ENCODE results near the gene FHL5.

Gene FHL5

GRCh38 chr6:96562886-96563285 lies at the start of gene FHL5:
FHL5 (plus strand) TSS chr6:96563128; CDS start chr6:96603614, 40,486 bp downstream.
- TF ChIP-seq CTCF (conservative IDR thresholded peaks at IDR 0.05; ENCODE audit: low read depth), result no peak
- ChIA-PET CTCF (interaction anchor here (0.6 to 0.7 kb wide), 2 partner anchors 51 to 442 kb away, joined by 3 to 4 read pairs; no protein-coding TSS in a partner anchor), POLR2A (ENCODE audit: low non-redundant PET) (no interaction called here)
- no peak within 1 kb of the TSS for H3K27ac ChIP-seq
- DNase-seq (ENCODE audit: low spot score), result no peak

- H3K27ac ChIP-seq, result no peak overlapping the region
- ChIA-PET CTCF (interaction anchor here (0.6 kb wide), 1 partner anchor 103 kb away, joined by 3 read pairs; no protein-coding TSS in a partner anchor), POLR2A (ENCODE audit: low non-redundant PET) (no interaction called here)
- TF ChIP-seq CTCF (conservative IDR thresholded peaks at IDR 0.05; ENCODE audit: low read depth), result no peak
- peak; percentile 13 for DNase-seq (ENCODE audit: low spot score)
Observed at GRCh38 chr6:96520171-96521115, 42.5 kb upstream of the FHL5 start.

- H3K27ac ChIP-seq, result peak overlapping the region; percentile 86
- ChIA-PET POLR2A (ENCODE audit: low non-redundant PET) (no interaction called here), CTCF (no interaction called here)
- no peak for TF ChIP-seq CTCF (conservative IDR thresholded peaks at IDR 0.05; ENCODE audit: low read depth)
- no peak for DNase-seq (ENCODE audit: low spot score)
Observed at GRCh38 chr6:96521306-96521643, 41.7 kb upstream of the FHL5 start.

GRCh38 chr6:96521644-96522464 lies 41.1 kb upstream of the FHL5 start, which contains the start of gene UFL1:
UFL1 (plus strand) TSS chr6:96521806; CDS start chr6:96521874, 68 bp downstream.
- peak within 1 kb of the TSS; percentile 86 for H3K27ac ChIP-seq
- ChIA-PET POLR2A (ENCODE audit: low non-redundant PET) (interaction anchor here (0.7 kb wide), 1 partner anchor 102 kb away, joined by 3 read pairs; no protein-coding TSS in a partner anchor), CTCF (interaction anchor here (0.5 kb wide), 1 partner anchor 918 kb away, joined by 3 read pairs; no protein-coding TSS in a partner anchor)
- peak; percentile 76 for DNase-seq (ENCODE audit: low spot score)
- no peak for TF ChIP-seq CTCF (conservative IDR thresholded peaks at IDR 0.05; ENCODE audit: low read depth)

GRCh38 chr6:96522465-96523009 lies 40.4 kb upstream of the FHL5 start:
- peak overlapping the region; percentile 86 for H3K27ac ChIP-seq

More at GRCh38 chr6:96522465-96523009, 40.4 kb upstream of the FHL5 start:
- no peak for TF ChIP-seq CTCF (conservative IDR thresholded peaks at IDR 0.05; ENCODE audit: low read depth)
- ChIA-PET POLR2A (ENCODE audit: low non-redundant PET) (interaction anchor here (0.7 kb wide), 1 partner anchor 102 kb away, joined by 3 read pairs; no protein-coding TSS in a partner anchor), CTCF (interaction anchor here (0.5 kb wide), 1 partner anchor 919 kb away, joined by 3 read pairs; no protein-coding TSS in a partner anchor)
- DNase-seq (ENCODE audit: low spot score), result no peak

Data from RWPE1 (cell line).